22Rv1 (cell line): Measurements from ENCODE around the gene NEDD4.

Source experiments
- ZFX ChIP-seq: fragments of 450-650 bp; IDR thresholded peaks from 2 replicates; pipeline ENCODE4 v1.6.1; 2017; ENCODE audit warnings: antibody characterized with exemption, borderline replicate concordance
- TF ChIP-seq, protein P1 (sequence below): fragments of 450-650 bp; IDR thresholded peaks from 2 replicates; pipeline ENCODE4 v1.5.1; 2017; ENCODE audit warnings: mild to moderate bottlenecking

DNA sequence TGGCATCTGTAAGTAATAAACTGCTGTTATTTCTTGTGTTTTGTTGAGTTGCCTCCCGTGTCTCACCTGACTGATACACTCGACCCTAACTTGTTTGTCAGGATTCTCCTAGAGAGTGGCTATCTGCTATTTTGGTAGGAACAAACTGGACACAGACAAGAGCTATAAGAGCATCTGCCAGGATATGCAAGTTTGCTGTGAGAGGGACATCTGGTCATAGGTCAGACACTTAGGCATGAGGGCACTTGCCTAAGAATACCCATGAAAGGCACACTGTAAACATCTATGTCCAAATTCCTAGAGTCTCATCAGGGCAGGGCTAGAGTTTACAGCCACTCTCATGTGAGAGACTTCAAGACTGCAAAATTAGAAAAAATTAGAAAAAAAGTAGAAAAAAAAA, 32.5 kb downstream of the NEDD4 start:
- TF ChIP-seq, protein P1, sequence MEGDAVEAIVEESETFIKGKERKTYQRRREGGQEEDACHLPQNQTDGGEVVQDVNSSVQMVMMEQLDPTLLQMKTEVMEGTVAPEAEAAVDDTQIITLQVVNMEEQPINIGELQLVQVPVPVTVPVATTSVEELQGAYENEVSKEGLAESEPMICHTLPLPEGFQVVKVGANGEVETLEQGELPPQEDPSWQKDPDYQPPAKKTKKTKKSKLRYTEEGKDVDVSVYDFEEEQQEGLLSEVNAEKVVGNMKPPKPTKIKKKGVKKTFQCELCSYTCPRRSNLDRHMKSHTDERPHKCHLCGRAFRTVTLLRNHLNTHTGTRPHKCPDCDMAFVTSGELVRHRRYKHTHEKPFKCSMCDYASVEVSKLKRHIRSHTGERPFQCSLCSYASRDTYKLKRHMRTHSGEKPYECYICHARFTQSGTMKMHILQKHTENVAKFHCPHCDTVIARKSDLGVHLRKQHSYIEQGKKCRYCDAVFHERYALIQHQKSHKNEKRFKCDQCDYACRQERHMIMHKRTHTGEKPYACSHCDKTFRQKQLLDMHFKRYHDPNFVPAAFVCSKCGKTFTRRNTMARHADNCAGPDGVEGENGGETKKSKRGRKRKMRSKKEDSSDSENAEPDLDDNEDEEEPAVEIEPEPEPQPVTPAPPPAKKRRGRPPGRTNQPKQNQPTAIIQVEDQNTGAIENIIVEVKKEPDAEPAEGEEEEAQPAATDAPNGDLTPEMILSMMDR: no peak
- TF ChIP-seq ZFX: no peak
